ENCODE results near the gene CAPN14.

- TF ChIP-seq POLR2A (IDR thresholded peaks at IDR 0.05; ENCODE audit: low read depth, low read length) (no peak), RAD21 (IDR thresholded peaks at IDR 0.05; ENCODE audit: low read length) (no peak), BHLHE40 (IDR thresholded peaks at IDR 0.05; ENCODE audit: low read depth, low read length) (no peak), RCOR1 (IDR thresholded peaks at IDR 0.05; ENCODE audit: insufficient replicate concordance, low read length) (no peak), MXI1 (IDR thresholded peaks at IDR 0.05; ENCODE audit: borderline replicate concordance, low read depth, low read length) (no peak), MAFK (IDR thresholded peaks at IDR 0.05; ENCODE audit: low read depth, low read length) (no peak), MAZ (IDR thresholded peaks at IDR 0.05; ENCODE audit: borderline replicate concordance, low read depth, low read length) (no peak), SMC3 (IDR thresholded peaks at IDR 0.05; ENCODE audit: low read depth, low read length) (no peak)
- TF ChIP-seq, protein P1, sequence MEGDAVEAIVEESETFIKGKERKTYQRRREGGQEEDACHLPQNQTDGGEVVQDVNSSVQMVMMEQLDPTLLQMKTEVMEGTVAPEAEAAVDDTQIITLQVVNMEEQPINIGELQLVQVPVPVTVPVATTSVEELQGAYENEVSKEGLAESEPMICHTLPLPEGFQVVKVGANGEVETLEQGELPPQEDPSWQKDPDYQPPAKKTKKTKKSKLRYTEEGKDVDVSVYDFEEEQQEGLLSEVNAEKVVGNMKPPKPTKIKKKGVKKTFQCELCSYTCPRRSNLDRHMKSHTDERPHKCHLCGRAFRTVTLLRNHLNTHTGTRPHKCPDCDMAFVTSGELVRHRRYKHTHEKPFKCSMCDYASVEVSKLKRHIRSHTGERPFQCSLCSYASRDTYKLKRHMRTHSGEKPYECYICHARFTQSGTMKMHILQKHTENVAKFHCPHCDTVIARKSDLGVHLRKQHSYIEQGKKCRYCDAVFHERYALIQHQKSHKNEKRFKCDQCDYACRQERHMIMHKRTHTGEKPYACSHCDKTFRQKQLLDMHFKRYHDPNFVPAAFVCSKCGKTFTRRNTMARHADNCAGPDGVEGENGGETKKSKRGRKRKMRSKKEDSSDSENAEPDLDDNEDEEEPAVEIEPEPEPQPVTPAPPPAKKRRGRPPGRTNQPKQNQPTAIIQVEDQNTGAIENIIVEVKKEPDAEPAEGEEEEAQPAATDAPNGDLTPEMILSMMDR (conservative IDR thresholded peaks at IDR 0.05; ENCODE audit: low read depth, low read length), result no peak
- TF ChIP-seq, protein P2, sequence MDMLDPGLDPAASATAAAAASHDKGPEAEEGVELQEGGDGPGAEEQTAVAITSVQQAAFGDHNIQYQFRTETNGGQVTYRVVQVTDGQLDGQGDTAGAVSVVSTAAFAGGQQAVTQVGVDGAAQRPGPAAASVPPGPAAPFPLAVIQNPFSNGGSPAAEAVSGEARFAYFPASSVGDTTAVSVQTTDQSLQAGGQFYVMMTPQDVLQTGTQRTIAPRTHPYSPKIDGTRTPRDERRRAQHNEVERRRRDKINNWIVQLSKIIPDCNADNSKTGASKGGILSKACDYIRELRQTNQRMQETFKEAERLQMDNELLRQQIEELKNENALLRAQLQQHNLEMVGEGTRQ (IDR thresholded peaks at IDR 0.05; ENCODE audit: low read depth, low read length), result no peak
Observed at GRCh38 chr2:31265234-31265633, 47.9 kb upstream of the CAPN14 start.
